Skin of body (tissue), 2 donors: ENCODE results near the gene ACSM3. TPM values are rescaled to one million over a fixed set of nuclear protein-coding genes. Genes with fewer than 3 reads are reported as not detected.
"Not testable (repeated sequence)": the region's sequence is repeated elsewhere in the genome, so short reads cannot be mapped to it uniquely, and the experiment has no call there.

Experiments used
- DNase-seq: peaks from one replicate; lab custom pipeline; 2025; lab: John Stamatoyannopoulos, UW
- total RNA-seq: library from RNA; depleted of rRNA; stranded (reverse); fragments of >200 nt; gene quantifications from one replicate; pipeline ENCODE4 v1.2.3, GENCODE V29; 2014

The ACSM3 gene
- total RNA-seq, 1 donor from 2014 or later, result 5.1 TPM

DNA sequence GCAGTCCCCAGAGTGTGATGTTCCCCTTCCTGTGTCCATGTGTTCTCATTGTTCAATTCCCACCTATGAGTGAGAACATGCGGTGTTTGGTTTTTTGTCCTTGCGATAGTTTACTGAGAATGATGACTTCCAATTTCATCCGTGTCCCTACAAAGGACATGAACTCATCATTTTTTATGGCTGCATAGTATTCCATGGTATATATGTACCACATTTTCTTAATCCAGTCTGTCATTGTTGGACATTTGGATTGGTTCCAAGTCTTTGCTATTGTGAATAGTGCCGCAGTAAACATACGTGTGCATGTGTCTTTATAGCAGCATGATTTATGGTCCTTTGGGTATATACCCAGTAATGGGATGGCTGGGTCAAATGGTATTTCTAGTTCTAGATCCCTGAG lies 8.0 kb upstream of the ACSM3 start:
- not testable (repeated sequence) for DNase-seq

DNA sequence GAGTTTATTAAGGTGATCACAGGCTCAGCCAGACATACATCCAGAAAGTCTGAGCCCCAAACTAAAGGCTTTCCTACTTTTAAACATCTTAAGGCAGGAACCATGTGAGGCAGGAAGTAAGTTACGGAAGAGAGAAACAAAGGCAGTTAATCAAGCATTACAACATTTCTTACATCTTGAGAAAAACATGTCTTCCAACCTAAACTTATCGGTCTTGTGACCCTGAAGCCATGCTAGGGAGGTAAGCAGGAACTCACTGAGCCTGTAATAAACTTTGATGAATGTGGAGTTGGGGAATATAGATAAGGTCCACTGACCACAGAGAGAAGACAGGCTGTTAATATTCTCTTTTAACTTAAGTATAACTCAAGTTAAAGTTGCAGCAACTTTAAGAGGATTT lies 3.5 kb upstream of the ACSM3 start:
- no peak for DNase-seq

DNA sequence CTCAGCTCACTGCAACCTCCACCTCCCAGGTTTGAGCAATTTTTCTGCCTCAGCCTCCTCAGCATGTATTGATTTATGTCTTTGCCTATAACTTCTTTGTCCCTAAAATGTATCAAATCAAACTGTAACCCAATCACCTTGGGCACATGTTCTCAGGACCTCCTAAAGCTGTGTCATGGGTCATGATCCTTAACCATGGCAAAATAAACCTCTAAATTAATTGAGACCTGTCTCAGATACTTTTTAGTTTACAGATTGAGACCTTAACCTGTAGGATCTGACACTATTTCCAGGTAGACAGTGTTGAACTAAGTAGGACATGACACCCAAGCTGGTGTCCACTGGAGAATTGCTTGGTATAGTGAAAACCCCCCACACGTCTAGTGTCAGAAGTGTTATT lies 2.6 kb upstream of the ACSM3 start:
- DNase-seq, result no peak

DNA sequence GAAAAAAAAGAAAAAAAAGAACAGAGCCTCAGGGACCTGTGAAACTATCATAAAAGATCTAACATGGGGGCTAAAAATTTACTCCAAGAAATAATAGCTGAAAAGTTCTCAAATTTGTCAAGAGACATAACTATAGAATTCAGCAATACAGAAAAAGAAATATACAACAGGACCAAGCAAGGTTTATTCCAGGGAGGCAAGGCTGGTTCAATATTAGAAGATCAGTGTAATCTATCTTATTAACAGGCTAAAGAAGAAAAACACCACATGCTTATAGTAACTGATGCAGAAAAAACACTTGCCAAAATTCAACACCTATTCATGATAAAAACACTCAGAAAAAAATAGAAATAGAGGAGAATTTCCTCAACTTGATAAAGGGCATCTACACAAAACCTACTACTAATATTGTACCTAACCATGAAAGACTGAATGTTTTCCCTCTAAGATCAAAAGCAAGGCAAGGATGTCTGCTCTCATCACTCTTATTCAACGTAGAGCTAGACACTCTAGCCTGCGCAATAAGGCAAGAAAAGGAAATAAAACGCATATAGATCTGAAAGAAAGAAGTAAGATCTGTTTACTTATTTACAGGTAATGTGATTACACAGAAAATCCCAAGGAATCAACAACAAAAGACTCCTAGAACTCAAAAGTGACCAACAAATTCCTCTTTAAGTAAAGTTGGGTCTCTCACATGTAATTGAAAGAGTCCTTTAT lies 1.2 kb upstream of the ACSM3 start:
- DNase-seq, result no peak

DNA sequence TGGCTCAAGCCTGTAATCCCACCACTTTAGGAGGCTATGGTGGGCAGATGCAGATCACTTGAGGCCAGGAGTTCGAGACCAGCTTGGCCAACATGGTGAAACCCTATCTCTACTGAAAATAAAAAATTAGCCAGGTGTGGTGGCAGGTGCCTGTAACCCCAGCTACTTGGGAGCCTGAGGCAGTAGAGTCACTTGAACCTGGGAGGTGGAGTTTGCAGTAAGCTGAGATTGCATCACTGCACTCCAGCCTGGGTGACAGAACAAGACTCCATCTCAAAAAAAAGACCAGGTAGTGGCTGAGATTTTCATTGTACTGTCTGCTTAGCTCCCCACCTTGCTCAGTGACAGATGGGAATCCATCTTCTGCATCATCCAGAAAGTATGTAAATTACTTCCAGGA lies 634 bp downstream of the ACSM3 start:
- DNase-seq, result not testable (repeated sequence)

DNA sequence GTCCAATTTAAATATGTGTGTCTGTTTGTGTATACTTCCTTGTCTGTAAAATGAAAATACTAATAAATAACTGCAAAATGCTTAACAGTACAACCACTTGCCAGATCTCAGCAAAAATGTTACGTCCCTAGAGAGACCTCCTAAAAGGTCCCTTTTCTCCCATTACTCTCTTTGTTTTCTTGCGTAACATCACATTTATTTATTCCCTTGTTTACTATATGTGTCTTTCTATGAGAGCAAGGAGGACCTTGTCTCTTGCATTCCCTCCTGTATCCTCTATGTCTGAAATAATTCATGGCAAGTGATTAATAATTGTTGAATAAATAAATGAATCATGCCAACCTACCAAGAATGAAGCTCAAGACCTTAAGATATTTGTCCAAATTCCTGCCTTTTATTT lies 1.9 kb downstream of the ACSM3 start:
- no peak for DNase-seq

DNA sequence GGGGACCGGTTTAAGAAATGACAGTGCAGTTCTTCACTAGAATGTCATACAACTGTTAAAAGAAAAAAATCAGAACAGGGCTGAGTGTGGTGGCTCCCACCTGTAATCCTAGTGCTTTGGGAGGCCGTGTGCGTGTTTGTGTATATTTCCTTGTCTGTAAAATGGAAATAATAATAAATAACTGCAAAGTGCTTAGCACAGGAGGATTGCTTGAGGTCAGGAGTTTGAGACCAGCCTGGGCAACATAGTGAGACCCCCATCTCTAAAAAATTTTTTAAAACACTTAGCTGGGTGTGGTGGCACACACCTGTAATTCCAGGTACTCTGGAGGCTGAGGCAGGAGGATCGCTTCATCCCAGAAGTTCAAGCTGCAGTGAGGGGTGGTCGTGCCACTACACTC lies 2.5 kb downstream of the ACSM3 start:
- no peak for DNase-seq

DNA sequence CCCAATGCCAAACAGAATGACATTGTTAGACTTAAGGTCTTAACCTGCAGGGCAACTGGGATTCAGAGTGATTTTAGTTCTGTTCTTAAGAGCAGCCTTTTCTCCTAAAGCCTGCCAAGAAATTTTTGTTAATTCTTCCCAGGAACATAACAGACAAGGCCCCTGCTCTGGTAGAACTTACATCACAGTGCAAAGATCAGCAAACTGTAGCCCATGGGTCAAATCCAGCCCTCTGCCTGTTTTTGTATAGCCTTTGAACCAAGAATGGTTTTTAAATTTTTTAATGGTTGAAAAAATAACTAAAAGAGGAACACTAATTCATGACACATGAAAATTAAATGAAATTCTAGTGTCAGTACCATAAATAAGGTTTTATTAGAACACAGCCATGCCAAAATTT lies 3.8 kb downstream of the ACSM3 start:
- DNase-seq, result no peak

DNA sequence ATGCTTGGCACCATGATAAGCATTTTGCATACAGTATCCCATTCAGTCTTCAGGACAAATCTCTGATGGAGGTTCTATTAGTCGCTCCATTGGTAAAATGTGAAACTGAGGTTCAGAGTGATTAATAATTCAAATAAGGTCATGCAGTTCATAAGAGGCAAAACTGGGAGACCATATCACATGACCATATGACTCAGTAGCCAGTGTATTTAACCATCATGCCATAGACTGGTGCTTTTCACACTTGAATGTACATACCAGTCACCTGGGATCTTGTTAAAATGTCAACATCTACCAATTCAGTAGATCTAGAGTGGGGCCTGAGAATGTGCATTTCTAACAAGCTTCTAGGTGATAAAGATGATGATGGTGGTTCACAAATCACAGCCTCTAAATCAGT lies 4.3 kb downstream of the ACSM3 start:
- DNase-seq, result no peak

DNA sequence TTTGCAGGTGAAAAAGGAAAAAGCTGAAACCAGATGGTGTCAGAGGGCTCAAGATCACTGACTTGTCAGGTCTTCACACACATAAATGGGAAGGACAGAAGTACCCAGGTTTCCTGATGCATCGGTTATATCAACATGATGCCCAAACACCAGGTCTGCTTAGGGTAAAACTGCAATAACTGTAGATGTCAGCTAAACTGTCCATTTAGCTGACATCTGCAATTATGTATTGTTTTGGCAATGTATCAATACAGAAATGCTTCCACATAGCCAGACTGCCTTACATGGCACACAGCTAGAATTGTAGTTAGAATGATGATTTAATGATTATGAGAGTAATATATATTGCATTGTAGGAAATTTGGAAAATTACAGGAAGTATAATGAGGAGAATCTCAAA lies 5.0 kb downstream of the ACSM3 start:
- no peak for DNase-seq

DNA sequence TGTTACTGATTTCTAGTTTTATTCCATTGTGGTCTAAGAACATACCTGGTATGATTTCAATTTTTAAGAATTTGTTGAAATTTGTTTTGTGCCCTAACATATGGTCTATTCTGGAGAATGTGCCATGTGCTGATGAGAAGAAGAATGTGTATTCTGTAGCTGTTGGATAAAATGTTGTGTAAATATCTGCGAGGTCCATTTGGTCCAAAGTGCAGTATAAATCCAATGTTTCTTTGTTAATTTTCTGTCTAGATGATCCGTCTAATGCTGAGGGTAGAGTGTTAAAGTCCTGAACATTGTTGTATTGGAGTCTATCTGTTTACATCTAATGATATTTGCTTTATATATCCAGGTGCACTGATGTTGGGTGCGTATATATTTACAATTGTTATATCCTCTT lies 9.9 kb downstream of the ACSM3 start:
- DNase-seq, result no peak

DNA sequence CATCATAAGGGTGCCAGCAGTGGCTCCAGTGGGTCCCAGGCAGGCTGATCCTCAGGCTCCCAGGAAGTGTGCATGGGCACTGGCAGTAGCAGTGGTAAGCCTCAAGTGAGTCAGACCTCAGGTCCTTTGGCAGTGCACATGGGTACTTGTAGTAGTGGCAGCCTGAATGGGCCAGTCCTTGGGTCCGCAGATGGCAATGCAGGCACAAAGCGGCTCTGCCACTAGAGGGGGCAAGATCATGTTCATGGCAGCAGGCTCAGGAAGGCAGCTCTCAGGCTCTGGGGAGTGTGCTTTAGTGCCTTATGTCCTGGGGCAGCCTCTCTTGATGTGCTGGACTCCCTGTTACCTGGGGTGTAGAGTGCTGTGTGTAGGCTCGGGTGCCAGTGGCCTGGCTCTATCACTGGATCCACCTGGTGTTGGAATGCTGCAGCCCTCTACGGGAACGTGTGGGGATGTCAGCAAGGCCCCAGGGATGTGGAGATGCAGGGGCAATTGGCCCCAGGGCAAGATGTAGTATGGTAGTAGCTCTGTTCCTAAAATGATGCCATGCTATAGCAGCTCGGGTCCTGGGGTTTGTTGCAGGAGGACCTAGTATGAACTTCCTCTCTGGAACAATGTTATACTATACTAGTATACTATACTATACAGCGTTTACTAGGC lies 11.0 kb downstream of the ACSM3 start:
- DNase-seq, result no peak

DNA sequence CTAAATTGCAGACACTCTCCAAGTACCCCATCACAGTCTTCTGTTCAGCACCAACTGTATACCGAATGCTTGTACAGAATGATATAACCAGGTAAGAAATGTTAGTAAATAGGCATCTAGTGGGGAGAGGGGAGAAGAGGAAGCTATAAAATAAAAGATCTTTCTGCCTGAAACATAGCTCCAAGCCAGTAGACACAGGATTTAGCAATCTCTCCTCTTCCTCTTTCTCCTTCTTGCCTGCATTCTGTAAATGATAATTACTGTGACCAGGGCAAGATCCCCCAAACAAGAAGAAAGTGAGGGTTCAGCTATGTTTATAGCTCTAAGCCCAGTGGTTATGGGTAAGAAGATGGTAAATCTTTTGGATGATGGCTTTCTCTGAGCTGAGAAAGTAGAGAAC lies 17.9 kb downstream of the ACSM3 start:
- no peak for DNase-seq

DNA sequence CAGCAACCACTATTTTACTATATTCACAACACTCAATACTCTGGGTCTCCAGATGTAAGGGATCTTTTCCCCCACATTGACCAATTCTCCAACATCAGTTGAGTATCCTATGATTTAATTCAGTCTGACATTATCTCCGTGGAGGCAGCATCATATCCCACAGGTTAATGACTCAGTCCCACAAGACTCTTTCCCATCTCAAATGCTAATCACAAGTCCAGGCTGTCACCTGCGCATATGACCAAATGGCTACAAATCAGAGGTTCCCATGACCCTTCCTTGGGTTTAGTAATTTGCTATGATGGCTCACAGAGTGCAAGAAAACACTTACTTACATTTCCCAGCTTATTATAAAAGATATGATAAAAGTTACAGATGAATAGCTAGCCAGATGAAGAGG lies 18.7 kb downstream of the ACSM3 start:
- no peak for DNase-seq

DNA sequence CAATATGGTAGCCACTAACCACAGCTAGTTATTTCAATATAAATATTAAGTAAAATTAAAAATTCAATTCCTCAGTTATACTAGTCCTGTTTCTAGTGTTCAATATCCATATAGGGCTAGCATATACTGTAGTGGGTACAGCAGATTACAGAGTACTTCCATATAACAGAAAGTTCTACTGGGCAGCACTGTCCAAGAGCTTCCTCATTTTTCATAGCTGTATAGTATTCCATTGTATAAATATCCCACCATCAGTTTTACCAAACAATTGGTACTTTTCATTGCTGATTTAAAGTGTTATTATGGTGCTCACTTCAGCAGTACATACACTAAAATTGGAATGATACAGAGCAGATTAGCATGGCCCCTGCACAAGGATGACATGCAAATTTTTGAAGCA lies 20.4 kb downstream of the ACSM3 start:
- DNase-seq, result no peak

DNA sequence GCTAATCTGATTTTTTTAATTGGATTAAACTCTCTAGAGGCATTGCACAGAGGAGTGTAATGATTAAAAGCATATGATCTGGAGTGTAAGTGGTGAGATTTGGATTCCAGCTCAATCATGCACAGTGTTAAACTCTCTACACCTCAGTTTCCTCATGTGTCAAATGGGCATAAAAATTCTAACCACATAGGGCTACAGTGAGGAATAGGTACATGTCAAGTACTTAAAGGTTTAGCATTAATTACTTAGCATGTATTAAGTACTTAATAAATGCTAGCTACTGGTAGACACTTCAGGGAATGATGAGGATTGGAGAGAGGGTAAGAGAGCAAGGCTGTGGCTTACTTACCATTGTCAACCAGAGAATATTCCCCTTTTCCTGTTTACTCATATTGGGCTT lies 25.3 kb downstream of the ACSM3 start:
- DNase-seq, result no peak

DNA sequence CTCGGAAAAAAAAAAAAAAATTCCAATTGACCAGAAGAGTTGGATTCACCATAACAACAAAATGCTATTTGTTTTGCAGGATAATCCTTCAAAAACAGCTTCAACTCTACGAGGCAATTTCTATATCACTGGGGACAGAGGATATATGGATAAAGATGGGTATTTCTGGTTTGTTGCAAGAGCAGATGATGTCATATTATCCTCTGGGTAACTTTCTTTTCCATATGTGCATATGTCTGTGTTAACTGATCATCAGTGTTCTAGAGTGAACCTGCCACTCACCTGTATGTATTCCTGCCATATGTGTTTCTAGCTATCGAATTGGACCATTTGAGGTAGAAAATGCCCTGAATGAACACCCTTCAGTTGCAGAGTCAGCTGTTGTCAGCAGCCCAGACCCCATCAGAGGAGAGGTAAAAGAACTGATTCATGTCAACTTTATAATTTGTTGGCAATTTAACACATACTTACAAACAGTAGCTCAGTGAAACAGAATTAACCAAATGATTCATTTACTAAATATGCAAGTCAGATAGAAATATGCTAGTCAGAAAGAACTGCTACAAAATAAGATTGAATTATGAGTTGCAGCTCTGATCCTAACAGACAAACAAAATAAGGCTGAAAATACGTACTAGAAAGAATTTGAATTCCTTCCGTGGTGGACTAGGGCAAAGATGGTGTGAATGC lies 28.3 kb downstream of the ACSM3 start:
- no peak for DNase-seq

DNA sequence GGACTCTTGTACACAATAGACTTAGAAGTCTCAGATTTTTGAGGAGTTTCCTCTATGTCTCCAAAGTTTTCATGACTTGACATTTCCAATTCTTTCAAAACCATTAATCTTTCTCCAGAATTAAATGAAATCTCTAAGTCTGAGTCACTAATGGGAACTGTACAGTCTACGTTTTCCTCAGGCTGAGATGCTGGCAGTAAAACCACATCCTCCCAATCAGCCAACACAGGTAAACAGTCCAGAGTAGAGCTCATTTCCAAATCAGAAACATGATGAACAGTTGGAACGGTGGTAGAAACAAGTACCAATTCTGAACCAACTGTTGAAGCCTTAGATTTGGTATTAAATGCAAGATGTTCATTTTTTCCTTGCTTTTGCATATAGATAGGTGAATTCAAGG lies 34.5 kb downstream of the ACSM3 start:
- DNase-seq, result no peak

DNA sequence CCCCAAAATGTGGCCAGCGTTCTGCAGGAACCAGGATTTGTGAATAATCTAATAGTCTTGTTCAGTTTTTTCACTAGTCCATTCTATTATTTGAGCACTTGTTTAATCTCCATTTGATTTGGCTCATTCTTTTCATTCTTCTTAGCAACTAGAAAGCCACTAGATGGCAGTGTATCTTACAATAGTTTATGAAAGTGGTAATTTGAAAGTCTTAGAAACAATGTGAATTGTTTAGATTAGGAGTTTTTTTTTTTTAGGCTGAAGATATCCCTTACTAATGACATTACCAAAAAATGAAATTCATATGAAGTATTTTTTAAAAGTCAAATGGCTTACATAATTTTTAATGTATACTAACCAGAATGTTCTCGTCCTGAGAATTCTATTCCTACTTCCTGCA lies 35.8 kb downstream of the ACSM3 start:
- DNase-seq, result no peak

DNA sequence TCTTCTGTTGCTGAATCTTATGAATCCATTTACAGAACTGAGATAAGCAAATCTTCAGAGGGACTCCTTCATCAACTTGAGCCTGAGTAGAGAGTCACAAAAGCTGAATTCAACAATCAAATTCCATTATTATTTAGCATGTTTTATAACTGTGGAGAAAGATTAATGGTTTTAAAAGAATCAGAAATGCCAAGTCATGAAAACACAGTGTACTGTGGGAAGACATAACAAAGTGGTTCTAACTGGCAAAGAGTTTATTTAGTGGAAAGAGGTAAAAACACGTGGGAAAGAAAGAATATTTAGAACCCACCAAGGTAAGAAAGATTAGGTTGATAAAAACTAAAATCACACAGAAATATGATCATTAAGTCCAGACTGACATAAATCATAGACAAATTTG lies 37.5 kb downstream of the ACSM3 start:
- no peak for DNase-seq

DNA sequence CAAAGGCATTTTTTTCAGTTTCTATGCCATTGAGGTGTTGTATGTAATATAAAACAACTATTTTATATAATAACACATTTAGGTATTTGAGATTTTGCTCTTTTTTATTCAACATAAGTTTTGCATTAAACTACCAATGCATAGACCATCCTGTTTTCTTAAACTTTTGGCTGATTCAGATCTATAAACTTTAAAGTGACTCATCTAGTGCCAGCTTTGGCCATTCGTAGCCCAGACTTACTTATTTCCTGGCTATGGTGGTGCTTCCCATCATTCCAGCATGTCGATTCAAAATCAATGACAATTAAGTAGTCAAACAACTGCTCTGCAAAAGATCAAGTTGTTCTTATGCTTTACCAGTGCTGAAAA lies 39.4 kb downstream of the ACSM3 start:
- DNase-seq, result no peak

DNA sequence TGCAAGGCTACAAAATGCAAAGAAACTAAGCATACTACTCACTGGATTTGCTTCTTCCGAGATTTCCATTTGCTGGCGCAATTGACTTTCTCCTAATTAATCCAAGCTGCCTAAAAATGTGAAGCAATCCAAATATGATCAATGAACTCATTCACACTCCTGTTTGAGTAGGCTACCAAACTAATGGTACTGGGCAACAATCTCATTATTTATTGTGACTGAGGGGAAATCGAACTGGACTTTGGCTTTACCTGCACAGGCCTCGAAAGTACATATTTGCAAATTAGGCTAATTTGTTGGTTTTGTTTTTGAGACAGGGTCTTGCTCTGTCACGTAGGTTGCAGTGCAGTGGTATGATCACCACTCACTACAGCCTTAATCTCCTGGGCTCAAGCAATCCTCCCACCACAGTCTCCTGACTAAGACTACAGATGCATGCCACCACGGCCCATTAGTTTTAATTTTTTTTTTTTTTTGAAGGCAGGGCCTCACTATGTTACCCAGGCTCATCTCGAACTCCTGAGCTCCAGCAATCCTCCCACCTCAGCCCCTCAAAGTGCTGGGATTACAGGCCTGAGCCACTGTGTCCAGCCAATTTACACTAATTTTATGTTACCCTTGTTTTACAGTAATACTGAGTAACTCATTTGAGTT lies 39.9 kb downstream of the ACSM3 start:
- DNase-seq, result no peak
